OCI-LY7 (cell line): ENCODE measurements around the gene ELOVL1. TPM values are rescaled to one million over a fixed set of nuclear protein-coding genes. Genes with fewer than 3 reads are reported as not detected.

Source experiments
- BruUV-seq: library from RNA; stranded (reverse); fragments of 400-500 nt; replicated peaks from 2 replicates; lab custom pipeline; 2021; lab: Mats Ljungman, UMichigan
- CTCF ChIA-PET: fragments of 300-600 bp; sonication (Branson Sonifier 250); formaldehyde crosslinking; loops from one replicate; lab custom pipeline; 2022; ENCODE audit warnings: antibody characterized with exemption; ENCODE audit not compliant: unreplicated experiment; lab: Charles Lee
- POLR2A ChIA-PET: fragments of 300-600 bp; sonication (Branson Sonifier 250); formaldehyde crosslinking; loops from one replicate; lab custom pipeline; 2022; ENCODE audit warnings: antibody characterized with exemption; lab: Charles Lee
- DNase-seq: peaks from one replicate; pipeline ENCODE4 v3.0.0-alpha.2; 2015; ENCODE audit warnings: low spot score
- H2AFZ ChIP-seq: fragments of 200-600 bp; sonication (generic), shearing (Covaris generic); 2 replicates; pipeline ENCODE4 v1.6.1; 2014; ENCODE audit warnings: mild to moderate bottlenecking, antibody characterized with exemption, low read length, moderate library complexity
- H3K27ac ChIP-seq: fragments of 200-600 bp; sonication (generic); 2 replicates; pipeline ENCODE4 v1.5.1; 2014; ENCODE audit warnings: mixed run types, low read depth, mild to moderate bottlenecking, moderate library complexity, low read length, inconsistent platforms; ENCODE audit not compliant: poor library complexity, severe bottlenecking
- H3K36me3 ChIP-seq: fragments of 200-600 bp; sonication (generic); 2 replicates; pipeline ENCODE4 v1.6.1; 2014; ENCODE audit warnings: mild to moderate bottlenecking, antibody characterized with exemption, low read length, moderate library complexity, mixed read lengths; ENCODE audit not compliant: insufficient read depth
- H3K4me1 ChIP-seq: fragments of 200-600 bp; sonication (generic); 2 replicates; pipeline ENCODE4 v1.5.1; 2014; ENCODE audit warnings: mild to moderate bottlenecking, low read length; ENCODE audit not compliant: insufficient read depth, poor library complexity, severe bottlenecking
- H3K4me2 ChIP-seq: fragments of 200-600 bp; sonication (generic); 2 replicates; pipeline ENCODE4 v1.6.1; 2014; ENCODE audit warnings: mild to moderate bottlenecking, low read length
- H3K4me3 ChIP-seq: fragments of 200-600 bp; sonication (generic); 2 replicates; pipeline ENCODE4 v1.5.1; 2014; ENCODE audit warnings: mild to moderate bottlenecking, low read depth, low read length; ENCODE audit not compliant: poor library complexity, severe bottlenecking
- H3K79me2 ChIP-seq: fragments of 200-600 bp; sonication (generic); 2 replicates; pipeline ENCODE4 v1.6.1; 2016; ENCODE audit warnings: low read depth, mild to moderate bottlenecking, low read length, moderate library complexity, mixed read lengths; ENCODE audit not compliant: insufficient read depth
- H3K9me2 ChIP-seq: fragments of 200-600 bp; sonication (generic); 2 replicates; pipeline ENCODE4 v1.6.1; 2016; ENCODE audit warnings: mild to moderate bottlenecking, low read length, mixed read lengths; ENCODE audit not compliant: insufficient read depth
- H3K9me3 ChIP-seq: fragments of 200-600 bp; sonication (generic); 2 replicates; pipeline ENCODE4 v1.6.1; 2014; ENCODE audit warnings: mild to moderate bottlenecking, mixed run types, low read length, mixed read lengths
- H4K20me1 ChIP-seq: fragments of 200-600 bp; sonication (generic); 2 replicates; pipeline ENCODE4 v1.6.1; 2014; ENCODE audit warnings: mild to moderate bottlenecking, antibody characterized with exemption, low read length, moderate library complexity, mixed read lengths; ENCODE audit not compliant: insufficient read depth
- CTCF ChIP-seq: fragments of 200-600 bp; sonication (generic); conservative IDR thresholded peaks from 2 replicates; pipeline ENCODE4 v1.5.1; 2014; ENCODE audit warnings: mild to moderate bottlenecking, antibody characterized with exemption, low read length, moderate library complexity, mixed read lengths
- EZH2phosphoT487 ChIP-seq: fragments of 200-600 bp; sonication (generic); IDR thresholded peaks from 2 replicates; pipeline ENCODE4 v1.6.1; 2018; ENCODE audit warnings: low read depth, borderline replicate concordance, mild to moderate bottlenecking, mixed run types, antibody characterized with exemption, low read length, moderate library complexity, mixed read lengths
- intact Hi-C: fragments of 100-400 bp; cut with micrococcal nuclease; formaldehyde crosslinking; loops from one replicate; pipeline ENCODE4 v1.10.0; 2022; ENCODE audit not compliant: unreplicated experiment
- total RNA-seq, 2 experiments: library from RNA; depleted of rRNA in 1 of 2; stranded (reverse); fragments of >200 nt in 1 of 2; shearing (Covaris generic) in 1 of 2; gene quantifications; 2 replicates each; pipeline ENCODE4 v1.2.3, GENCODE V29; 2014 to 2022

The ELOVL1 gene
- total RNA-seq, 2 experiments from 2014 or later: 35.9 to 43.9 TPM

DNA sequence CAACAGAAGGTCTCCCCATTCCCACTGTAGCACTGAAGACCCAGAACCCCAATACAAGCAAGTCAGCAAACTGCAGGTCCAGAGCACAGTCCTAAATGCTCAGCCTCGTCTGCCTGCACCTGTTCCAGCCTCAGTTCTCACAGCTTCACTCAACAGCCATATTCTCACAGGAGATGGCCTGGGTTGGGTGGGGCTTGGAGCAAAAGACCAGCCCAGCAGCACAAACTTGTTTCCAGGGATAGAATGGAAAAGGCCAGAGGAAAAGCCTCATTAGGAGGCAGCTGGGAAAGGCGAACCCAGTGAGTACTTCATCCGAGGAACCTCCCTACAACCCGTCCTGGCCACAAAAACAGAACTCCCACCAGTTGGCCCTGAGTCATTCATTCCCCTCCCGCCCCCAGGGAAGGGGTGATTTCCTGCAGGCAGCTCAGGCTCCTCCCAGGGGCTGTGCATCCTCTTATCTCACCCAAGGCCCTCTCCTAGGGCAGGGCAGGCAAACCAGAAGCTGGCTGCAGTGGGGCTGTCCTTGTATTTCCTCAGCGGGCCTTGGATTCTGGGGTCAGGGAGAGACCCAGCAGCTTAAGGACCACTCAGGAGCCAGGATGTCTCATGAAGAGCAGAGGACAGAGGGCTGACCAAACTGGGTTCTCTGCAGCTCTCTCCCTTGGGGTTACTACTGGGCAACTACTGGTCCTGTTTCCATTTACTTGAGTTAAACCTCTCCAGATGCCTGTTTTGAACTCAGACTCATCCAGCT, 37.6 kb downstream of the ELOVL1 start:
- H3K36me3 ChIP-seq: no peaks in the 10 kb centered on the region
- TF ChIP-seq CTCF (no peak), EZH2phosphoT487 (no peak)
- H3K9me2 ChIP-seq: no peaks in the 10 kb centered on the region
- H3K4me1 ChIP-seq: no peaks in the 10 kb centered on the region
- ChIA-PET POLR2A (interaction anchor here (0.5 to 1.1 kb wide), 4 partner anchors 24 to 990 kb away, joined by 3 to 5 read pairs (median 4); no protein-coding TSS in a partner anchor), CTCF (interaction anchor here (0.6 kb wide), 1 partner anchor 220 kb away, joined by 7 read pairs; no protein-coding TSS in a partner anchor)
- H3K4me2 ChIP-seq: no peak overlapping the region
- no TSS peak for BruUV-seq
- no peaks in the 10 kb centered on the region for H4K20me1 ChIP-seq
- H3K4me3 ChIP-seq: no peak overlapping the region
- no peaks in the 10 kb centered on the region for H3K79me2 ChIP-seq
- no peak for DNase-seq
- no peak overlapping the region for H2AFZ ChIP-seq
- no peak overlapping the region for H3K27ac ChIP-seq
- peaks cover 20% of the 10 kb centered on the region for H3K9me3 ChIP-seq
- intact Hi-C loops: no loop called here

DNA sequence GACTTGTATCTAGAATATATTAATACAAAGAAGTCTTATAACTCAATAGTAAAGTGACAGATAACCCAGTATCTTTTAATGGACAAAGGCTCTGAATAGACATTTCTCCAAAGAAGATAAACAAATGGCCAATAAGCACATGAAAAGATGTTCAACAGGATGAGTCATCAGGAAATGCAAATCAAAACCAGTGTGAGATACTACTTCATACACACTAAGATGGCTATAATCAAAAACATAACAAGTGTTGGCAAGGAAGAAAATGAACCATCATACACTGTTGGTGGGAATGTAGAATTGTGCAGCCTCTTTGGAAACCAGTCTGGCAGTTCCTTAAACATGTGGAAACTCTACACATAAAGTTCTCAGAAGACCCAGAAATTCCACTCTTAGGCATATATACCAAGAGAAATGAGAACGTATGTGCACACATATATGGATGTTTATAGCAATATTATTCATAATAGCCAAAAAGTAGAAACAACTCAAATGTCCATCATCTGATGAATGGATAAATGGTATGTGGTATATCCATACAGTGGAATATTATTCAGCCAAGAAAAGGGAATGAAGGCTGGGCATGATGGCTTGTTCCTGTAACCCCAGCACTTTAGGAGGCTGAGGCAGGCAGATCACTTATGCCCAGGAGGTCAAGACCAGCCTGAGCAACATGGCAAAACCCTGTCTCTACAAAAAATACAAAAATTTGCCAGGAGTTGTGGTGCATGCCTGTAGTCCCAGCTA, 40.1 kb downstream of the ELOVL1 start:
- H3K79me2 ChIP-seq: no peaks in the 10 kb centered on the region
- ChIA-PET POLR2A (no interaction called here), CTCF (no interaction called here)
- H4K20me1 ChIP-seq: no peaks in the 10 kb centered on the region
- no peak for TF ChIP-seq EZH2phosphoT487
- TF ChIP-seq CTCF: no peak
- H3K27ac ChIP-seq: no peak overlapping the region
- H3K9me3 ChIP-seq: peaks cover 21% of the 10 kb centered on the region
- intact Hi-C loops: no loop called here
- H3K9me2 ChIP-seq: no peaks in the 10 kb centered on the region
- H3K4me1 ChIP-seq: peaks cover 4% of the 10 kb centered on the region
- no peak overlapping the region for H3K4me3 ChIP-seq
- H3K4me2 ChIP-seq: no peak overlapping the region
- H2AFZ ChIP-seq: no peak overlapping the region
- no peak for DNase-seq
- BruUV-seq: no TSS peak
- no peaks in the 10 kb centered on the region for H3K36me3 ChIP-seq
